Measurements from ENCODE around the gene ZNF837. TPM values are rescaled to one million over a fixed set of nuclear protein-coding genes. Genes with fewer than 3 reads are reported as not detected.
A peak's percentile ranks its signal among the peaks of the same experiment; 100 is the strongest.

Gene ZNF837
- total RNA-seq, 2 experiments from 2014 or later = 2.0 to 2.5 TPM

- intact Hi-C loops (cut with DNase I, micrococcal nuclease) = loop anchor here (1.0 to 2.0 kb wide), 6 partner anchors 21 to 114 kb away; partner anchors contain the start of genes ERVK3-1 (in 2 of the 2), ZNF8 (in 2 of the 2), ZNF132 (in 1 of the 2) and ZNF497 (in 1 of the 2)
- no peaks in the 10 kb centered on the region for H3K36me3 Mint-ChIP-seq (ENCODE audit: low read depth)
- ChIA-PET POLR2A (interaction anchor here (1.1 kb wide), 1 partner anchor 192 kb away, joined by 6 read pairs; the partner anchor contains the start of gene ZBTB45), CTCF (interaction anchor here (1.3 kb wide), 1 partner anchor 18 kb away, joined by 4 read pairs; no protein-coding TSS in a partner anchor)
- no peaks in the 10 kb centered on the region for H3K27me3 Mint-ChIP-seq
- no peaks in the 10 kb centered on the region for H3K9me3 Mint-ChIP-seq (ENCODE audit: low read depth)
- H3K27ac Mint-ChIP-seq = no peak overlapping the region
- DNase-seq = no peak
- H3K4me1 Mint-ChIP-seq = peaks cover 4% of the 10 kb centered on the region
- H3K4me3 Mint-ChIP-seq = no peak overlapping the region
- ATAC-seq = peak; percentile 45
Measured at GRCh38 chr19:58326501-58326913, 54.3 kb downstream of the ZNF837 start.

GRCh38 chr19:58325311-58326022, 55.4 kb downstream of the ZNF837 start:
- no peaks in the 10 kb centered on the region for H3K36me3 Mint-ChIP-seq (ENCODE audit: low read depth)
- no peaks in the 10 kb centered on the region for H3K9me3 Mint-ChIP-seq (ENCODE audit: low read depth)
- POLR2A ChIA-PET = no interaction called here
- intact Hi-C loops (cut with DNase I, micrococcal nuclease) = loop anchor here (1.0 to 2.0 kb wide), 6 partner anchors 20 to 115 kb away; partner anchors contain the start of genes ERVK3-1 (in 2 of the 2), ZNF8 (in 2 of the 2), ZNF132 (in 1 of the 2) and ZNF497 (in 1 of the 2)
- no peak for ATAC-seq
- no peak overlapping the region for H3K4me3 Mint-ChIP-seq
- no peak overlapping the region for H3K27ac Mint-ChIP-seq
- DNase-seq = peak; percentile 38
- CTCF ChIA-PET = no interaction called here
- H3K4me1 Mint-ChIP-seq = peaks cover 4% of the 10 kb centered on the region
- H3K27me3 Mint-ChIP-seq = no peaks in the 10 kb centered on the region

GRCh38 chr19:58319241-58319640, 61.6 kb downstream of the ZNF837 start:
- Mint-ChIP-seq H3K9me3 (ENCODE audit: low read depth) (no peaks in the 10 kb centered on the region), H3K4me3 (no peak overlapping the region)
- POLR2A ChIA-PET = no interaction called here

GRCh38 chr19:58318297-58318696, 62.5 kb downstream of the ZNF837 start:
- H3K4me3 Mint-ChIP-seq = no peak overlapping the region
- DNase-seq = no peak
- H3K9me3 Mint-ChIP-seq (ENCODE audit: low read depth) = no peaks in the 10 kb centered on the region
- ChIA-PET POLR2A (no interaction called here), CTCF (interaction anchor here (1.3 kb wide), 1 partner anchor 8 kb away, joined by 4 read pairs; no protein-coding TSS in a partner anchor)
- intact Hi-C loops (cut with DNase I, micrococcal nuclease) = no loop called here
- no peak overlapping the region for H3K27ac Mint-ChIP-seq
- H3K4me1 Mint-ChIP-seq = no peaks in the 10 kb centered on the region
- no peak for ATAC-seq
- H3K36me3 Mint-ChIP-seq (ENCODE audit: low read depth) = peaks cover 25% of the 10 kb centered on the region
- H3K27me3 Mint-ChIP-seq = no peaks in the 10 kb centered on the region

More at GRCh38 chr19:58319241-58319640, 61.6 kb downstream of the ZNF837 start:
- no peaks in the 10 kb centered on the region for H3K27me3 Mint-ChIP-seq
- H3K27ac Mint-ChIP-seq = no peak overlapping the region
- ATAC-seq = no peak
- no peaks in the 10 kb centered on the region for H3K4me1 Mint-ChIP-seq
- DNase-seq = no peak
- intact Hi-C loops (cut with DNase I, micrococcal nuclease) = no loop called here
- peaks cover 16% of the 10 kb centered on the region for H3K36me3 Mint-ChIP-seq (ENCODE audit: low read depth)
- CTCF ChIA-PET = interaction anchor here (1.3 kb wide), 1 partner anchor 9 kb away, joined by 4 read pairs; no protein-coding TSS in a partner anchor

Small RNA genes within 50 kb of the gene (microRNA-seq; reads per million reads assigned to microRNA genes)
- gene MIR4754 (ENCODE audit: borderline replicate concordance) (1.1 reads per million), gene MIR6806 (ENCODE audit: borderline replicate concordance) (not detected)

Other genes with a start within 250 kb of the ZNF837 start
- gene ZNF329, start 230.2 kb downstream of the ZNF837 start, total RNA-seq = 1 to 10 TPM; 4.9 to 5.0 TPM
- gene ZNF274, start 198.0 kb downstream of the ZNF837 start, total RNA-seq = 10 to 100 TPM; 20.2 to 20.5 TPM
- 10 to 100 TPM; 32.2 to 38.5 TPM for gene ZNF544, start 152.1 kb downstream of the ZNF837 start, total RNA-seq
- 1 to 10 TPM; 4.4 to 4.5 TPM for gene ZNF8, start 102.1 kb downstream of the ZNF837 start, total RNA-seq
- 10 to 100 TPM; 38.6 to 53.6 TPM for gene ERVK3-1, start 75.7 kb downstream of the ZNF837 start, total RNA-seq
- 1 to 10 TPM; 3.1 to 3.8 TPM for gene ZSCAN22, start 54.0 kb downstream of the ZNF837 start, total RNA-seq
- 1 to 10 TPM; 2.9 to 4.7 TPM for gene A1BG, start 27.5 kb downstream of the ZNF837 start, total RNA-seq
- gene ZNF497, start 18.3 kb downstream of the ZNF837 start, total RNA-seq = 1 to 10 TPM; 1.1 to 1.5 TPM
- 1,000 to 10,000 TPM; 1,234 to 1,535 TPM for gene RPS5, start 6.2 kb upstream of the ZNF837 start, total RNA-seq
- gene RNF225, start 14.6 kb upstream of the ZNF837 start, total RNA-seq = under 1 TPM; 0.25 to 0.56 TPM
- gene ZNF584, start 27.6 kb upstream of the ZNF837 start, total RNA-seq = 10 to 100 TPM in 1 of 2 experiments, 1 to 10 TPM in 1; 9.9 to 11.2 TPM
- 1 to 10 TPM; 3.3 to 4.4 TPM for gene ZNF132, start 59.1 kb upstream of the ZNF837 start, total RNA-seq
- 1 to 10 TPM; 5.8 to 7.5 TPM for gene ZNF324B, start 70.6 kb upstream of the ZNF837 start, total RNA-seq
- gene ZNF324, start 86.0 kb upstream of the ZNF837 start, total RNA-seq = 1 to 10 TPM; 4.7 to 7.5 TPM
- 1 to 10 TPM; 4.2 to 4.7 TPM for gene ZNF446, start 95.3 kb upstream of the ZNF837 start, total RNA-seq
- 10 to 100 TPM in 1 of 2 experiments, 1 to 10 TPM in 1; 8.9 to 19.5 TPM for gene SLC27A5, start 131.0 kb upstream of the ZNF837 start, total RNA-seq
- gene ZBTB45, start 138.8 kb upstream of the ZNF837 start, total RNA-seq = 10 to 100 TPM; 10.1 to 11.1 TPM
- gene TRIM28, start 163.0 kb upstream of the ZNF837 start, total RNA-seq = 100 to 1,000 TPM; 481 to 758 TPM
- gene CHMP2A, start 174.1 kb upstream of the ZNF837 start, total RNA-seq = 100 to 1,000 TPM; 101 to 107 TPM
- gene UBE2M, start 177.6 kb upstream of the ZNF837 start, total RNA-seq = 100 to 1,000 TPM; 115 to 138 TPM
- 10 to 100 TPM; 14.3 to 15.0 TPM for gene MZF1, start 192.3 kb upstream of the ZNF837 start, total RNA-seq

Data from activated CD4-positive, alpha-beta T cell treated with anti-CD3 and anti-CD28 coated beads for 36 hours (primary cell).